ENCODE results near the gene VAMP4. TPM values are rescaled to one million over a fixed set of nuclear protein-coding genes. Genes with fewer than 3 reads are reported as not detected.

VAMP4 gene
- total and polyA plus RNA-seq, 2 donors from 2014 or later = 7.5 to 15.3 TPM

DNA sequence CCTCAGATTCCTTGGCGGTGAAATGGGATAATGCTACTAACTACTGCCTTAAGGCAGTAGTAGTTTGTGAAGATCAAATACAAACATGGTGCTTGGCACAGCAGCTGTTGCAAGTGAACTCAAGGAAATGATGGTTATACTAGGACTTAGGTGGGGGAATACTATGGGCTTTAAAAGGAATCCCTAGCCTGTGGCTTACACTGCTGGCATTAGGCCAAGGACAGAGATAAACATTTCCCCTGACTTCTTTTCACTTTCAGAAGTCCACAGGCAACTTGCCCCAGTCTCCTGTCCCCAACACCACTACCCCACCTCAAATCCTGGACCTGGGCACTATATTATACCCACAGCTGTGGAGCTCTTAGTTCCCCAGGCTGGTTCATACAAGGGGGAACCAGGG is 13.1 kb upstream of the VAMP4 start:
- DNase-seq (no peak), FAIRE-seq (no peak)
- no peak overlapping the region for H3K27ac ChIP-seq (ENCODE audit: low read depth in 2 of 2, low read length in 2 of 2)
- H3K9me3 ChIP-seq (ENCODE audit: control insufficient read depth in 2 of 3, insufficient read depth in 1 of 3, low read length in 3 of 3) = no peaks in the 10 kb centered on the region
- no peaks in the 10 kb centered on the region for H3K27me3 ChIP-seq (ENCODE audit: control insufficient read depth, insufficient read depth, low read length)
- TF ChIP-seq, protein P1, sequence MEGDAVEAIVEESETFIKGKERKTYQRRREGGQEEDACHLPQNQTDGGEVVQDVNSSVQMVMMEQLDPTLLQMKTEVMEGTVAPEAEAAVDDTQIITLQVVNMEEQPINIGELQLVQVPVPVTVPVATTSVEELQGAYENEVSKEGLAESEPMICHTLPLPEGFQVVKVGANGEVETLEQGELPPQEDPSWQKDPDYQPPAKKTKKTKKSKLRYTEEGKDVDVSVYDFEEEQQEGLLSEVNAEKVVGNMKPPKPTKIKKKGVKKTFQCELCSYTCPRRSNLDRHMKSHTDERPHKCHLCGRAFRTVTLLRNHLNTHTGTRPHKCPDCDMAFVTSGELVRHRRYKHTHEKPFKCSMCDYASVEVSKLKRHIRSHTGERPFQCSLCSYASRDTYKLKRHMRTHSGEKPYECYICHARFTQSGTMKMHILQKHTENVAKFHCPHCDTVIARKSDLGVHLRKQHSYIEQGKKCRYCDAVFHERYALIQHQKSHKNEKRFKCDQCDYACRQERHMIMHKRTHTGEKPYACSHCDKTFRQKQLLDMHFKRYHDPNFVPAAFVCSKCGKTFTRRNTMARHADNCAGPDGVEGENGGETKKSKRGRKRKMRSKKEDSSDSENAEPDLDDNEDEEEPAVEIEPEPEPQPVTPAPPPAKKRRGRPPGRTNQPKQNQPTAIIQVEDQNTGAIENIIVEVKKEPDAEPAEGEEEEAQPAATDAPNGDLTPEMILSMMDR (IDR thresholded peaks at IDR 0.05; ENCODE audit: borderline replicate concordance, extremely low read depth, insufficient read depth) = no peak
- no peaks in the 10 kb centered on the region for H3K4me1 ChIP-seq (ENCODE audit: control insufficient read depth in 2 of 3, insufficient read depth in 2 of 3, low read depth in 1 of 3, low read length in 3 of 3)
- no peak overlapping the region for H3K4me3 ChIP-seq (ENCODE audit: low read length in 3 of 3)
- intact Hi-C loops (cut with DNase I) = no loop called here
- H3K36me3 ChIP-seq (ENCODE audit: control insufficient read depth in 2 of 3, insufficient read depth in 3 of 3, low read length in 3 of 3) = no peaks in the 10 kb centered on the region
- no peak overlapping the region for H3K9ac ChIP-seq (ENCODE audit: low read length in 3 of 3)

DNA sequence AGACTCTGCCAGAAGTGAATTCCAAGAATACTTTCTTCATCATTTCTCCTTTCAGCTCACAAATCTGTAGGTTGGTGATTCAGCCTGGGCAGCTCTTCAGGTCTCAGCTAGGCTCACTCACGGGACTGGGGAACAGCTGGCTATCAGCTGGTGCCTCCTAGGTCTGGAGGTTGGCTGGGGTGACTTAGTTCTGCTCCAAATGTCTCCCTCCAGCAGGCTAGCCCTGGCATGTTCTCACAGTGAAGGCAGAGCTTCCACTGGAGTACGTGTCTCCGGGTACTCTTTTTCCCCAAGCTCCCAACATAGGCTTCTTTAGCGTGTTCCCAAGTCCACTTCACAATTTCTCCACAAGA is 12.5 kb upstream of the VAMP4 start:
- Histone ChIP-seq H3K4me3 (ENCODE audit: low read length in 3 of 3) (no peak overlapping the region), H3K27ac (ENCODE audit: low read depth in 2 of 2, low read length in 2 of 2) (no peak overlapping the region), H3K4me1 (ENCODE audit: control insufficient read depth in 2 of 3, insufficient read depth in 2 of 3, low read depth in 1 of 3, low read length in 3 of 3) (no peaks in the 10 kb centered on the region), H3K27me3 (ENCODE audit: control insufficient read depth, insufficient read depth, low read length) (no peaks in the 10 kb centered on the region), H3K36me3 (ENCODE audit: control insufficient read depth in 2 of 3, insufficient read depth in 3 of 3, low read length in 3 of 3) (no peaks in the 10 kb centered on the region), H3K9ac (ENCODE audit: low read length in 3 of 3) (no peak overlapping the region), H3K9me3 (ENCODE audit: control insufficient read depth in 2 of 3, insufficient read depth in 1 of 3, low read length in 3 of 3) (no peaks in the 10 kb centered on the region)
- intact Hi-C loops (cut with DNase I) = no loop called here
- TF ChIP-seq, protein P1 (IDR thresholded peaks at IDR 0.05; ENCODE audit: borderline replicate concordance, extremely low read depth, insufficient read depth) = no peak
- FAIRE-seq (no peak), DNase-seq (no peak)

DNA sequence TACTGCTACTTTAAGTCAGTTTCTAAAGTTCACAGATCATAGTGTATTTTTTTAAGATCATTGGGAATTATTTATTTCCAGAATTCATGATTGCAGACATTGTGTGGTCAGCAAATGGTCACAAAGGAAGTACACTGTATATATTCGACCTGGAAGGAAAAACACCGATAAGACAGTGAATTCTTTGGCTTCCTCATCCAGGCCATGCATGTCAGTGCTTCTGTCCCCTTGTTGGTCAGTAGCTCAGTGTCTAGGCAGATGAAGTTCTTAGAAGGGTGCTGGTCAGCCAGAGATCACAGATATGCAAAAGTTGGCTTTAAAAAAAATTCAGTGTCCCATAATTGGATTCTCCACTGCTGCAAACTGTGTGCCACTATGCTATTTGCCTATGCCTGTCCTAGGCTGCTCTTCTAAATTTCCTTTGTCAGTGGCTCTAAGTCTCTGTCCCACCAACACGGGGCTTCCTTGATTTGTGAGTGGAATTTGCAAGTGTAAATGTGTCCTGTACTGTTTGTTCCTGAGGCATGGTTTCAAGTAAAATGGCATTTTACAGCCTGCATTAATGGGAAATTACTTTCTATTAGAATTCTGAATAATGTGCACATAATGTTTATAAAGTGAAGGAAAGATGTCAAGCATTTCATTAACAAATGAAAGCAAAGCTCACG is 12.0 kb upstream of the VAMP4 start:
- no peak for FAIRE-seq
- intact Hi-C loops (cut with DNase I) = no loop called here
- H3K27ac ChIP-seq (ENCODE audit: low read depth in 2 of 2, low read length in 2 of 2) = no peak overlapping the region

More for the DNA sequence above, 12.0 kb upstream of the VAMP4 start:
- H3K9ac ChIP-seq (ENCODE audit: low read length in 3 of 3) = no peak overlapping the region
- no peaks in the 10 kb centered on the region for H3K27me3 ChIP-seq (ENCODE audit: control insufficient read depth, insufficient read depth, low read length)
- no peak overlapping the region for H3K4me3 ChIP-seq (ENCODE audit: low read length in 3 of 3)
- H3K4me1 ChIP-seq (ENCODE audit: control insufficient read depth in 2 of 3, insufficient read depth in 2 of 3, low read depth in 1 of 3, low read length in 3 of 3) = no peaks in the 10 kb centered on the region
- no peaks in the 10 kb centered on the region for H3K9me3 ChIP-seq (ENCODE audit: control insufficient read depth in 2 of 3, insufficient read depth in 1 of 3, low read length in 3 of 3)
- no peak for DNase-seq
- H3K36me3 ChIP-seq (ENCODE audit: control insufficient read depth in 2 of 3, insufficient read depth in 3 of 3, low read length in 3 of 3) = no peaks in the 10 kb centered on the region
- TF ChIP-seq, protein P1 (IDR thresholded peaks at IDR 0.05; ENCODE audit: borderline replicate concordance, extremely low read depth, insufficient read depth) = no peak
